Measurements from ENCODE around the gene CYP3A5.
"Not testable (repeated sequence)": the region's sequence is repeated elsewhere in the genome, so short reads cannot be mapped to it uniquely, and the experiment has no call there.

Gene CYP3A5

DNA sequence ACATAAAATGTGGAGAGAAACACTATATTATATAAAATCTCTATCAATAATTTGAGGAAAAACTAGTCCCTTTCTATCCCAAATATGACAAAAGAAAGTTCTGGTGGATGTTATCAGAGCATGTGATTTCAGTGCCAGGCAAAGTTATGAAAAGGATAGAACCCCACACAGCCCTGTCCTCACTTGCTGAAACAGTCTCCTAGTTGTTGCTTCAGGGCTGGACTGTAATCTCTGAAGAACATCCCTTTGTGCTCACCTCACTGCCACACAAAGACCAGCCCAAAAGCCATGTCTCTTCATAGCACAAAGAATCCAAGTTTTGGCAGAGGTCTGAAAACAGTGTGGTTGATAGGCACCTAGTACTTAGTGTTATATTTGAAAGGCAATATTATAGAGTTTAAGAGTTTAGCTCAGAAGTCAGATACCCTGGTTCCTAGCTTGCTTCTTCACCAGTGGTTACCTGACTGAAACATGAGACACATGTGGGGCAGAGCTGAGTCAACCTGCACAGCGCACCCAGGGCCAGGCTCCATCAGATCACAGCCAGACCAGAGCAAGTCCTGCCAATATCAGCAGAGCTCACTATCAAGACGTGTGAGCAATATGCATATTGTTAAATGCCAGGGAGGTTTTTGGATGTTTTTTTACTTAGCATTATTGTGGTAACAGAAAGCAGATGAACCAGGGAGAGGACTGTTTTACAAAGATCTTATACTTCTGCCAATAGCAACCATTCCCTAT is 30.2 kb upstream of the CYP3A5 start:
- no peak for DNase-seq (ENCODE audit: low read depth, low spot score)
- POLR2A ChIA-PET: no interaction called here
- no peak overlapping the region for H3K4me3 ChIP-seq (ENCODE audit: low read depth, low read length)
- CTCF ChIA-PET: no interaction called here
- TF ChIP-seq, protein P1, sequence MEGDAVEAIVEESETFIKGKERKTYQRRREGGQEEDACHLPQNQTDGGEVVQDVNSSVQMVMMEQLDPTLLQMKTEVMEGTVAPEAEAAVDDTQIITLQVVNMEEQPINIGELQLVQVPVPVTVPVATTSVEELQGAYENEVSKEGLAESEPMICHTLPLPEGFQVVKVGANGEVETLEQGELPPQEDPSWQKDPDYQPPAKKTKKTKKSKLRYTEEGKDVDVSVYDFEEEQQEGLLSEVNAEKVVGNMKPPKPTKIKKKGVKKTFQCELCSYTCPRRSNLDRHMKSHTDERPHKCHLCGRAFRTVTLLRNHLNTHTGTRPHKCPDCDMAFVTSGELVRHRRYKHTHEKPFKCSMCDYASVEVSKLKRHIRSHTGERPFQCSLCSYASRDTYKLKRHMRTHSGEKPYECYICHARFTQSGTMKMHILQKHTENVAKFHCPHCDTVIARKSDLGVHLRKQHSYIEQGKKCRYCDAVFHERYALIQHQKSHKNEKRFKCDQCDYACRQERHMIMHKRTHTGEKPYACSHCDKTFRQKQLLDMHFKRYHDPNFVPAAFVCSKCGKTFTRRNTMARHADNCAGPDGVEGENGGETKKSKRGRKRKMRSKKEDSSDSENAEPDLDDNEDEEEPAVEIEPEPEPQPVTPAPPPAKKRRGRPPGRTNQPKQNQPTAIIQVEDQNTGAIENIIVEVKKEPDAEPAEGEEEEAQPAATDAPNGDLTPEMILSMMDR (IDR thresholded peaks at IDR 0.05; ENCODE audit: insufficient read depth, low read length, missing control alignments): no peak

DNA sequence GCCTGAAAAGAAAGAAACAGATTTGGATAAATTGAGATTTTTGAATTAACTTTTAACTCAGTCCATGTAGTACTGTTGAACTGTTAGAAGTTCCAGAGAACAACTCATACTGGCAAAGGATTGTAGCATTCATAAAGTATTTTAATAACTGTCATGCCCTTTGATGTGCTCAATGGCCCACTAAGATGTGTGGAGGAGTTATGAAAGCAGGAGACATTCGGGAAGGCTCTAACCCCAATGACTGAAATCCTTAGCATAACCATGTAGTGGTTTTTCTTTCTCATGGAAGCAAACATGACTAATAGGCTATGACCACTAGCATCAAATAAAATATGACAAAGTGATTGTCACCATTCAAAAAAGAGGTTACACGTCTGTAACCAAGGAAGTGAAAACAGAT is 29.5 kb upstream of the CYP3A5 start:
- POLR2A ChIA-PET: no interaction called here
- CTCF ChIA-PET: no interaction called here
- TF ChIP-seq, protein P1 (IDR thresholded peaks at IDR 0.05; ENCODE audit: insufficient read depth, low read length, missing control alignments): no peak
- no peak for DNase-seq (ENCODE audit: low read depth, low spot score)
- no peak overlapping the region for H3K4me3 ChIP-seq (ENCODE audit: low read depth, low read length)

DNA sequence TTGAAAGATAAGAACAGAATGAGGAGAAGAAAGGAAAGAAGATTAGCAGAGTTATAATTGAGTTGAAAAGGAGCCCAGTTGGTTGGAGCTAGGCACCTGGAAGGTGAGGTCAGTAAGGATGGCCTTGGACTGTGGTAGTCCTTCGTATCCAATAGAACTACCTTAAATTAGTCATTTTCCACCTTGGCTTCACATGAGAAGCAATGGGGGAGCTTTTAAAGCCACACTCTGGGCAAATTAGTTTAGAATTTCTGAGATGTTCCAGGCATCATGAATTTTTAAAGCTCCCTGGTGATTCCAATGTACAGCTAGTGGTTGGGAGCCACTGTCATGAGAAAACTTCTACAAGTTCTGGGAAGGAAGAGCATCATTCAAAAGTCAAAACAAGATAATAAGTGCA is 27.3 kb upstream of the CYP3A5 start:
- TF ChIP-seq, protein P1 (IDR thresholded peaks at IDR 0.05; ENCODE audit: insufficient read depth, low read length, missing control alignments): no peak
- no peak for DNase-seq (ENCODE audit: low read depth, low spot score)
- POLR2A ChIA-PET: no interaction called here
- no peak overlapping the region for H3K4me3 ChIP-seq (ENCODE audit: low read depth, low read length)
- CTCF ChIA-PET: no interaction called here

DNA sequence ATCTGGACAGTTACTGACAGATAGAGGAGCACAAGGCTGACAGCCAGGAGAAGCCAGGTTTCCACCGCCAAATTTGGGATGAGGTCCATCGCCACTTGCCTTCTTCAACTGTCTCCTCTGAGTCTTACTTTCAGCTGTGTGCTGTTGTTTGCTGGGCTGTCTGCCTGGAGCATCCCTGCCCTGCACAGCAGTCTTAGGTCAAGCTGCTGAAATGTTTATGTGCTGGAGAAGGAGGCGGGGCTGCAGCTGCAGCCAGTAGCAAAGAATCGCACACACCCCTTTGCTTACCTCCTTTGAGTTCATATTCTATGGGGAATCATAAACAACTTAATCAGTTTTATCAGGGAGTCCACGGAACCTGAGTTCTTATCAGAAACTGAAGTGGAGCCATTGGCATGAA is 20.1 kb upstream of the CYP3A5 start:
- TF ChIP-seq, protein P1 (IDR thresholded peaks at IDR 0.05; ENCODE audit: insufficient read depth, low read length, missing control alignments): no peak
- POLR2A ChIA-PET: no interaction called here
- CTCF ChIA-PET: no interaction called here
- no peak overlapping the region for H3K4me3 ChIP-seq (ENCODE audit: low read depth, low read length)
- no peak for DNase-seq (ENCODE audit: low read depth, low spot score)

DNA sequence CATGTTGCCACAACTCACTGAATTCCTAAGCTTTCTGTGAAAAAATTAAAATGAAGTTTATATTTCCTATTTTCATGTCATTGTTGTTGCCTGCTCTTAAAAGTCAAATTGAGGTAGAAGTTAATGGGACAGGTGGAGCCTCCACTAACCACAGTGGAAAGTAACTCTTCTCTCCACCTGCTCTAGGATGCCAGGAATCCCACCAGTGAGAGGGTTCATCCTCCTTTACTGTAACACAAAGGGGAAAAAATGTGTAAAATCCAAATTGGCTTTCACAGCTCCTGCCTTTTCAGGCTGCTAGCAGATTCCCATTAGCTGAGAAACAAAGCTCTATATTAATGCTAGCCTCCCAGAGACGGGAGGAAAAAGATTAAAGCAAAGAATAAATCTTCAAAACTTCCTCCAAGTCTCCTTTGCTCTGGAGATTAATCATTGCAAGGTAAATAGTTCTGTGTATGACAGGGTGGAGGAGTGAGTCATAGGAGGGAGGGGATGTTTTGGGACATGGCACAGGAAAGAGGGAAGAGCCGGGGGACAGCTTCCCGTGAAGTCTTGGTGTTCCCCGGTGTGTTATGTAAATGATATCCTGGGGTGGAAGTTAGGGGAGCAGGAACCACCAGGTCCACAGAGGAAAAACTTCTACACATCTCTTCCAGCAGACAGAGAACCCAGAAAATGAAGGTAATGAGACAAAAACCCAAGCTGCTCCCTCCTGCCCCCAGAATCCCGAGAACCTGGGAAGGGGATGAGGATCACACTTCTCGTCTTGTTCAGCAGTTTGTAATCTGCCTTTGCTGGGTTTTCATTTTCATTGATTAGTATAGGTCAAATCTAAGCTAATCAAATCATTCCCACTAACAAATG is 19.3 kb upstream of the CYP3A5 start:
- H3K4me3 ChIP-seq (ENCODE audit: low read depth, low read length); POLR2A ChIA-PET; DNase-seq (ENCODE audit: low read depth, low spot score); CTCF ChIA-PET: not testable (repeated sequence)

DNA sequence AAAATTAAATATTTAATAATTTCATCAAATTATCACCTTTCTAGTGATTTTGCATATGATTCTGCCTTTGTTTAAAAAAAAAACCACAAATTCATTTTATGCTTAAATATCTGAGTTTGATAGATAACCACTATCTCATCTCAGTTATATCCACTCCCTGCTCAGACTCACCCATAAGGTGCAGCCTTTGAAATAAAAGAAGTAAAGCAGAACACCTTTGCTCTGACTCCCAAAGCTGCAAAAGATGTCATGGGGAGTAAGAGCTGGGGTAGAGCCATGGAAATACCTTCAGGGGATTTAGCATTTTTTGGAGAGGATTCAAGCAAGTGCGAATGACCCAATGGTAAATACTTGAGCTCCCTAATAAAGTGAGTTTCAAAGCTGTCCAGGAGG is 15.1 kb upstream of the CYP3A5 start:
- ChIA-PET CTCF (no interaction called here), POLR2A (no interaction called here)
- DNase-seq (ENCODE audit: low read depth, low spot score): no peak
- H3K4me3 ChIP-seq (ENCODE audit: low read depth, low read length): no peak overlapping the region
- TF ChIP-seq, protein P1 (IDR thresholded peaks at IDR 0.05; ENCODE audit: insufficient read depth, low read length, missing control alignments): no peak
